GM10847 (cell line): ENCODE measurements around the gene MYOF.

ENCODE experiments used
- POLR2A ChIP-seq: IDR thresholded peaks from 2 replicates; pipeline ENCODE4 v1.6.1; 2011; ENCODE audit not compliant: insufficient read length; ENCODE audit errors: extremely low read depth

The MYOF gene

DNA sequence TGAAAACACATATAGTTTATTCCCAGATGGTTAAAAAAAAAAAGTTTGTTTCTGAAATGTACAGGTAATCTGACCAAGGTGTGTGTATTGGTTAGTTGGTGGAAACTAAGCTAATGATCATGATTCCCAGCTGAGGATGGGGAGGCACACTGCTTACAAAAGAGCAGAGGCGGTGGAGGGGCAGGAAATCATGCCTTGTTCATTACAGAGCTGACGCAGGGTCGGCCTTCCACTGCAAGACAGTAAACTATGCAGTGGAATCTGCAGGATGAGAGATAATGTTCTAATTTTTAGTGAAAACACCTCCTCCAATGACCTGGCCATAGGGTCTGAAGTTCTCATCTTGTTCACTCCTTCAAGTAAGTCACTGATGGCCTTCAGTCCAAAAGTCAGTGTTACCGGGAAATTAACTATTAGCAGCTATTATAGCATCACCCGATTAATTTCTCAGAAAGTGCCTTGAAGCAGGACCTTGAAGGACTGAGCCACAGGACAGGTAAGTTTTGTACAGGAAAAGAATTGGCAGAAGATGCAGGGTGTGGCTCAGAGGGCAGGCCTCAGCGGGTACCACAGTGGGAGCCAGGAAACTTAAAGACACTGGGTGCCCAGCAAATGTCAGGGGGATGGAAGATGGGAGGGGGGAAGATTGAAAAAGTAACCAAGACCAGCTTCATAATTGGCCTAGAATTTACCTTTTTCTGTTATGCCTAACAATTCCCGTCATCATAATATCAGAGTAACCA is 36.0 kb downstream of the MYOF start:
- TF ChIP-seq POLR2A: no peak

DNA sequence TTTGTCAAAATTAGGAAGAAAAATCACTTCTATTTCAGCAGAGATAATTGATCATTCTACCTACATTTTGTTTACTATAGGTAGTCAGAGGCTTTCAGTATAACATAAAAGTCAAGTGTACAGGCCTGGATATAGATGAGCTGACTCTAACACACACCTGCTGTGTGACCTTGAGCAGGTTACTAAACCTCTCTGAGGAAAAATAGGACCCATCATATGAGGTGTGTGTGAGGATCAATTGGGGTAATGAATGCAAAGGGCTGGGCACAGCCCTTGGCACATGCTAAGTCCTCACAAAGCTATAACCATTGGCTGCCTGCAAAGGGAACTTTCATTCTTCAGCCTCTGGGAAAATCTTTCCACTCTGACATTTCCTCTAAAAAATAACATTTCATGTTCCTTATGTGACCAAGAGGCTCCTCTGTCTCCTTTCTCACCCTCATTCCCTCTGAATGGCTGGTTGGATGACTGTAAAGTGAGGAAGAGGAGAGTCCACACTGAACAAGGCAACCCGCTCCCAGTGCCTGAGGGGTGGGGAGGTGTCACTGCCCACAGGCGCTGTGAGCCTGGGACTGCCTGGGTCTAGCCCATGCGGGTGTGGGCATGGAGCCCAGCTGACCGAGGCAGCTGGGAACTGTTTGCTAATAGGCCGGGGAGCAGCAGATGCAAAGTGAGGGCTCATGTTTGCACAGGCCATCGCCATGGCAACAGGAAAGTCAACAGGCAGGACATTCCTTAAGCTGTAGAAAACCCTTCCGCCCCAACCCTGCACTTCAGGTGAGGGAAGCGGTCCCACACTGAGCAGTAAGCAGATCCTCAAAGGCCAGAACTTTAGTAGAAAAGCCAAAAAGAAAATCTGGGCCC is 36.8 kb downstream of the MYOF start:
- no peak for TF ChIP-seq POLR2A

DNA sequence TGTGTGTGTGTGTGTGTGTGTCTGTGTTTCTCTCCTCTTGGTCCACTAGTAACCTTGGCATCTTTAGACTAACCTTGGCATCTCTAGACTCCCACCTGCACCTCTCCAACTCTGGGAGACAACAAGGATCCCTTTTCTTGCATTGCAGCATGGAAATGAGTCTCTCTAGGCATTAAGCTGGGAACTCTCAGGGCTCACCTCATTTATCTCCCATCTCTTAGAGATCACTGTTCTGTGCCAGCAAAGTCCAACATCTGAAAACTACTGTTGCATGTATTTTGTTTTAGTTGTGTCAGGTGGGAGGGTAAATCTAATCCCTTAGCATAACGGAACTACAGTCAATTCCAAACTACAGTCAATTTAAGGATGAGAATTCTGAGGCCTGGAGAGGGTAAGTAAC is 38.7 kb downstream of the MYOF start:
- TF ChIP-seq POLR2A: no peak

DNA sequence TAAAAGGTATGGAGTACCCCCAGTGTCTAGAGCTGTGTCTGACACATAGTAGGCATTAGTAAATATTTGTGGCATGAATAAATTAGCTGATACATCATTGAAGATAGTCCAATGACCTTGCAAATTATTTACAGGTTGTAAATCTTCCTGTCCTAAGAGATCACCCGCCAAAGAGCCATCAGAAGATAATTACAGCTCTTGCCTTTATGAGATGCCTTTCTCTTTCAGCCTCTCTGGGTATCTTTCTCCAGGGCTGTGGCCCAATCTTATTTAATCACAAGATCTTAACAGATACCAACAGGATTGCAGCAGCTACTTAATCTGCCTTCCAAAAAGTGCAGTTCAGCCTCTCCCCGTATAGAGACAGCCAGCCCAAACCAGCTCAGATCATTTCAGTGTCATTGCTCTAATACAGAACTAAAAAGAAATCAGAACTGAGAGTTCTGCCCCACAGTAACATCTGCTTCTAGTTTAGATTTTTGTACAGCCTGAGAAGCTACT is 41.5 kb downstream of the MYOF start:
- TF ChIP-seq POLR2A: no peak

DNA sequence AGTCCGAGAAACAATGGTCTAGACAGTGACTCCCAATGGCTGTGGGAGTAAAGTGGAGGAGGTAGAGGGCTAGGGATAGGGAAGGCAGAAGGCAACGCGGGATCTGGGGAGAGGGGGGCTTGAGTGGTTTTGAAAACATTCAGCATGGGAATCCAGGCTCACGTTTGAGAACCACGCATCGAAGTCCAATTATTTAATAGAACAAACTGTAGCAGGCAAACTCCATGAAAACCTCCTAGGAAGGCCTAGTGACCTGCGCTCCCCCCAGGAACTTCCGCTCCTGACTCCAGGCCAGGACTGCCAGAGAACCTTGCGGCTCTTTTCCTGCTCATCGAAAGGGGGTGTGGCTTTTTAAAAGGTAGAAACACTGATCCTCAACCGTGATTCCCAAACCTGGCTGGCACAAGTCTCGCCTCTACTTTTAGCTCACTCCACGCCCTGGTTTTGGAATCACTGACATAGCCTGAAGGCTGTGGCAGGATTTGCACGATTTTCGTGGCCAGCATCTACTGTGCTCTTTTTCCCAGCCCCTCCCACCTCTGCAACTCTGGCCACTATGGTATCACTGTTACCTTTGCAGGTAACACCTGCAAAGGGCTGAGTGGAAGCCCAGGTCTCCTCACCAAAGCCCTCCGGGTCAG is 43.4 kb downstream of the MYOF start:
- no peak for TF ChIP-seq POLR2A

DNA sequence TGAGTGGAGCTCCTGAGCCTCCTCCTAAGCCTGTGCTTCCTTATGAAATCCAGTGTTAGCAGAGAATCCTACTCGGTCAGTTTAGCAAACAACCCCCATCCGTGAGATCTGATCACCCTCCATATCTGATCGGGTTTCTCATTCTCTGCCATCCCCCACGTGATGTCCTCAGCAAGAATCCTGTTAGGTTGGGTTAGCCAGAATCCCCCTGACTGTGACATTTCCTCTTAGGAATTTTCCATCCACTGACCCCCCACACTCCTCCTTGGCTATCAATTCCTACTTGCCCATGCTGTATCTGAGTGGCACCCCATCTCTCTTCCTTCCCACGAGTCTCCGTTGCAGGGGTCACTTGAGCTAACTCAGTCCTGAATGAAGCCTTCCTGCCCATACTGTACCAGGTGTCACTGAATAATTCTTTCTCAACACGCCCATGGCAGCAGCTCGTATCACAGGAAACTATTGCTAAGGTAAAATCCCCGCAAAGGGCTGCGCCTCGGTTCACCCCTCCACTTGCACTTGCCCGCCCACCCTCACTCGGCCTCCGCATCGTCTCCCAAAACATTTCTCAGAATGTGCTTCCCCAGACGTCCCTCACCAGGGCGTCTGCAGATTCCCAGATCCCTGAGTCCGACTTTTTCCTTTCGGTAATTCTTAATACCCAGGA is 44.1 kb downstream of the MYOF start:
- TF ChIP-seq POLR2A: no peak

DNA sequence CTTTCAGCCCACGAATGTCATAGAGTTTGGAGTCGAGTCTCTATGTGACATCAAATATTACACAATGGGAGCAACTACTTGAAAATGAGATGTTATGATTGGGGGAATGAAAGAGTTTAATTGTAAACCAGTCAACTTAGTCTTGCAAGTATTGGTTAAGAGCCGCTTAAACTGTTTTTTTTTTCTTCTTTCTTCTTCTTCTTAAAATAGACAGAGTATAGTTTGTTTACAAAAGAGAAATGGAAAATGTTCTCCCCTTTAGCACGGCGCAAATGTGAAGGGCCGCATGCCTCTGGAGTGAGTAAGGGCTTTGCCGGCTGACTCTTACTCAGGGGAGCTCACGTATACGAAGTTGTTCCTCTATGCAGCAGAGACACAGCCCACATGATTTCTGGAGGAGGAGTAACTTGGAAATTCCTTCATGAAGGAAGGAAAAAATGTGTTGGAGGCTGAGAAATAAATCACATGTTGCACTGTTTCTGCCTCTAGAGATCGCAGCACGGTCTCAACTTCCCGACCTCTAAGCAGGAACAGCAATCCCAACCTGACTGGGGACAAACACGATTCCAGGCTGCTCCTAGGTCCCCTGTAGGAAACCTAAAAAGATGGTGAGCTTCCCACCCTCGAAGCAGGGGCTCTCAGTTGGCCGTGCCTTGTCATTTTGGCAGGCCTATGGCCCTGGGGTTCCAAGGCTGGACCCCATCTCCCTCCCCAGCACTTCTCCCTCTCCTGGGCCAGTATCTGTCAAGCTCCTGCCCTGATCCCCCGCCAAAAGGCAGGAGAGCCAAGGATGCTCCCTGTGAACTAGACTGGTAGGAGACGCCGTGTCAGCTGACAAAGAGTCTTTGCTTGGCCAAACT is 44.8 kb downstream of the MYOF start:
- TF ChIP-seq POLR2A: no peak

DNA sequence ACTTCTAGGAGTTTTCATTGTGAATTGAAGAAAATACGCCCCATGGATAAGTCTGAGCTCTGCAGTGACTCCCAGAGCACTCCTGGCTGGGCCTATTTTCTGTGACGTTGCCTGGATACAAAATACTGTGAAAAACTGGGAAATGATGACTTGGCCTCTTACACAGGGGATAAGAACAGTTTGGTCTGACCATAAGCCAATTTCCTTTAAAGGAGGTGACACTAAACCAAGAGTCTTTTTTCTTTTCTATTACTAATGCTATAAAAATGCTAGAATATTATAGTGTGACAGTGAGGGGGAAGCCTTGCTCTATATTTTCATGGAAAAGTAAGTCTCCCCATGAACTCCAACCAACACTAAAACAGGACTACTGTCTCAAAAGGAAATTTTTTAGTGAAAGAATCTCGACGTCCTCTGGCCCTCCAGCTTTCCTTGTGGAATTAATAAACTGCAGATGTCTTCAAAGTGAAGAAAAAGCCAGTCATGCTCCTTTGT is 45.5 kb downstream of the MYOF start:
- no peak for TF ChIP-seq POLR2A

DNA sequence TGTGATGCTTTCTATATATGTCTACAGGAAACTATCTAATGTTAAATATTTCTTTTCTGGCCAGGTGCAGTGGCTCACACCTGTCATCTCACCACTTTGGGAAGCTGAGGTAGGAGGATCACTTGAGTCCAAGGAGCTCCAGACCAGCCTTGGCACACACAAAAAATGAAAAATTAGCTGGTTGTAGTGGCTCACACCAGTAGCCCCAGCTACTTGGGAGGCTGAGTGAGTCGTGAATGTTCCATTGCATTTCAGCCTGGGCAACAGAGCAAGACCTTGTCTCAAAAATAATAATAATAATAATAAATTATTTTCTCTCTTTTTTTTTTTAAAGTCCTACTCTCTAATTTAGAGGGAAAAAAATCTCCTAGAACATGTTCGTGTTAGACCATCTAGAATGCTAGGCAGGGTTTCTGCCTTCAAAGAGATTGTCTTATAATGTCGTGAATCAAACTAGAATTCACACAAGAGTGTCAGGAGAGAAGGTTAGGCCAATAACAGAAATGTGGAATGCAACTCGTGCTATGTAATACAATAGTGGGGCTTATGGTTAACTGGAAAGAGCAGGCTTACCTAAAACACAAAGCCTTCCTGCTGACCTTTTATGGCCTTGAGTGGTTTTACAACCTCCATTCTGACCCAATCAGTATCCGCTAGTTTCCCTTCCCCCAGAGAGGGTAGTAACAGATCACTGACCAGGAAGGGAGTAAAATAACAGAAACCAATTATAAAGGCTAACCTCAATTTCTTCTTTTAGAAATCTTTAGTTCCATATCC is 46.3 kb downstream of the MYOF start:
- no peak for TF ChIP-seq POLR2A

DNA sequence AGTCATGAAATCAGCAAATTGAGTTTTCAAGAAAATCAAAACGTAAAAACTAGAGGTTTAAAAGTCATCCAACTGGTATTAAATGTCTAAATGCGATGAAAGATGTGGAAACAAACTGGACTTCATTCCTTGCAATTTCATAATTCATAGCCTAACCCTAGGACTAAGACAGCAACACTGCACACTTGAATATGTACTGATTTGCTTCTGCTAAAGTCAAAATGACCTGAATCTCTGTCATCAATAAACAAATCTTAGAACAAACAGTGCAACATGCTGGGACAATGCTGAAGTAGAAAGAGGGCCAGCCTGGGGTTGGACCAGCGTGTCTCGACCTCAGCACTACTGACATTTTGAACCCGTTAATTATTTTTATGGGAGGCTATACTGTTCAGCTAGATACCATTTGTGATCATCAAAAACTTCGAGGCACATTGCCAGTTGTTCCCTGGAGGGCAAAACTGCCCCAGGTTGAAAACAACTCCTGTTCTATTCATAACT is 47.1 kb downstream of the MYOF start:
- no peak for TF ChIP-seq POLR2A

DNA sequence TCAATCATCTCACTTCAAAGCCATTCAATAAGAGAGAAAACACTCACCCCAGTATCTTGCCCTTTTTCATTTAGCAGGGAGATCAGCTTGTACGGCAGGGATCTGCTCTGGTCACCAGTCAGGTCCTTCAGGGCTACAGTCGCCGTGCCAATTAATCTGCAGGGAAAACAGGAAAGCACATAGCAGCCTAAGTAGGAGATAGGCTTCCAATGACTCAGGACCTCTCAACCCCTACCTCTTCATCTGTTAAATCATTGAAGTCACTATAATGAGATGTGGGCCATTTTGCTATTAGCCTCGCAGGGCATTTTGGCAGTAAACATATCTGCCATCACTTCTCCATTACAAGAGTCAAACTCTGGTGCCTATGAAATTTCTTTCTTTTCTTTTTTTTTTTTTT is 50.8 kb downstream of the MYOF start:
- no peak for TF ChIP-seq POLR2A

DNA sequence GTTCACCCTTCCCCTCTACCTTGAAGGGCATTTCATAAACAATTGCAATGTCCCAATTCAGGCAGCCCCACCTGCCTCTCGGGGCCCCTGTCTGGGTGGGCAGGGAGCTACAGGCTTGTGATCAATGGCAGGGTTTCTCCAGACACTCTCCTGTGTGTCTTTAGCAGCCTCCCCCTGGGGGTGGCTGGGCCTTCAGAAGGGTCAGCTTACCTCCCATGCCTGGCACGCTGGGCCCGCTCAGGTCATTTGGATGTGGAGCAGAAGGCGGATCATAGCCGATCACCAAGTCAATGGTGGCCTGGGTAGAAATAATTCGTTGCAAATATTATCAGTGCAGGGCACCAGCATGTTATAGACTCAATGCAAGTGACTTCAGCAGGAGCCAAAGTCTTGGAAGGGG is 56.3 kb downstream of the MYOF start:
- no peak for TF ChIP-seq POLR2A

DNA sequence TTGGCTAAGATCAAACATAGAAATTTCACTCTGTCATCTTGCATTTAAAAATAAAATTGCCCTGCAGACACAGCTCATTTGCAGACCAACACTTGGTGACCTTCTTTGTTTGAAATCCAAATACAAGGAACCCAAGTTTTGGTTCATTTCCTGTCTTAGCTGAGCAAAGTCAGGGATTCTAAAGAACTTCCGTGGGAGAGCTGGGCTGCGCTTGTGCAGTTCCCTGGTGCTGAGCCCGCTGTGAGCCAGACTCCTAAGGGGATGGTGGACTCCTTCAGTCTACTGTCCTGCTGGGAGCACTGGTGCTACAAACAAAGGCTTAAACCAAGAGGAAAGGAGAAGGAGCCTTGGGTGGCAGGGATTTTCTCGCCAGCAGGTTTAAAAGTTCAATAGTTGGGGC is 60.0 kb downstream of the MYOF start:
- no peak for TF ChIP-seq POLR2A
